Stomach (tissue), 9 donors: ENCODE data around the gene PMEPA1. TPM values are rescaled to one million over a fixed set of nuclear protein-coding genes. Genes with fewer than 3 reads are reported as not detected.

Experiments used
- DNase-seq, 2 donors: peaks; one replicate each; pipeline versions ENCODE4 v3.0.0 to v3.0.0-alpha.2; 2013 to 2019
- H3K27ac ChIP-seq, 5 donors: fragments of 200-600 bp in 4 of 5; sonication (generic) in 4 of 5; one replicate each; pipeline ENCODE4 v1.5.1; 2013 to 2019; ENCODE audit warnings: mild to moderate bottlenecking in 1 of 5, moderate library complexity in 1 of 5
- H3K27me3 ChIP-seq, 3 donors: fragments of 200-600 bp; sonication (generic); one replicate each; pipeline ENCODE4 v1.5.1; 2017 to 2019; ENCODE audit warnings: mixed run types in 1 of 3
- H3K36me3 ChIP-seq, 4 donors: fragments of 200-600 bp; sonication (generic); 1 replicate in 3 of 4; 2 replicates in 1 of 4; pipeline ENCODE4 v1.5.1; 2016 to 2019
- H3K4me1 ChIP-seq, 4 donors: fragments of 200-600 bp; sonication (generic); one replicate each; pipeline ENCODE4 v1.5.1; 2016 to 2019
- H3K4me3 ChIP-seq, 4 donors: fragments of 200-600 bp; sonication (generic) in 3 of 4; one replicate each; pipeline ENCODE4 v1.5.1; 2016 to 2019; ENCODE audit warnings: mild to moderate bottlenecking in 1 of 4
- H3K9me3 ChIP-seq, 4 donors: fragments of 200-600 bp; sonication (generic); one replicate each; pipeline ENCODE4 v1.5.1; 2016 to 2019
- CTCF ChIP-seq, 7 experiments: fragments of 450-650 bp in 4 of 7; fragments of 200-600 bp in 3 of 7; sonication (generic) in 3 of 7; IDR thresholded peaks; one replicate each; pipeline ENCODE4 v1.5.1; 2016 to 2019; ENCODE audit warnings: antibody characterized with exemption in 7 of 7, control low read depth in 2 of 7, mild to moderate bottlenecking in 1 of 7
- EP300 ChIP-seq: sonication (generic); formaldehyde crosslinking; IDR thresholded peaks from one replicate; pipeline ENCODE4 v1.6.1; 2017; ENCODE audit warnings: antibody characterized with exemption
- POLR2A ChIP-seq, 4 donors: fragments of 450-650 bp; IDR thresholded peaks; one replicate each; pipeline ENCODE4 v1.6.1; 2016; ENCODE audit warnings: antibody characterized with exemption in 4 of 4, control low read depth in 2 of 4, mild to moderate bottlenecking in 1 of 4, moderate library complexity in 1 of 4
- POLR2AphosphoS5 ChIP-seq, 3 donors: sonication (generic); formaldehyde crosslinking; IDR thresholded peaks; one replicate each; pipeline ENCODE4 v1.6.1; 2016; ENCODE audit warnings: antibody characterized with exemption in 3 of 3
- WGBS, 5 donors: extraction: QIAGEN DNeasy Blood & Tissue Kit in 3 of 5; methylation state at CpG; one replicate each; pipeline versions ENCODE4 v1.1.5 to v1.1.7; 2013 to 2018; 5-methylcytosine and 5-hydroxymethylcytosine counted together
- intact Hi-C: fragments of 100-400 bp; cut with DNase I; formaldehyde crosslinking; loops from one replicate; pipeline ENCODE4 v1.15.1; 2023; ENCODE audit warnings: low total_unique reads
- polyA plus RNA-seq, 3 donors: library from polyadenylated mRNA; stranded (reverse); fragments of 200-250 nt; gene quantifications; one replicate each; pipeline ENCODE4 v1.2.3, GENCODE V29; 2013
- total RNA-seq, 5 donors: library from RNA; depleted of rRNA; stranded (reverse); fragments of >200 nt; gene quantifications; one replicate each; pipeline versions ENCODE4 v1.1.0 to v1.2.3, GENCODE V29; 2014 to 2016
- donor health status: healthy with polysubstance abuse.
- donor health status: Bipolar disorder and iron deficiency.
- donor health status: healthy.

Gene PMEPA1
- total and polyA plus RNA-seq, 8 donors = 5.3 to 17.2 (median 8.0) TPM; not detected in 1

GRCh38 chr20:57751411-57751810 lies 41.6 kb upstream of the PMEPA1 start:
- Histone ChIP-seq H3K4me3 (no peak overlapping the region), H3K9me3 (peaks cover 0 to 4% (median 3%) of the 10 kb centered on the region in 4 donors), H3K27me3 (no peaks in the 10 kb centered on the region), H3K36me3 (no peaks in the 10 kb centered on the region), H3K27ac (no peak overlapping the region), H3K4me1 (peaks cover 20 to 36% (median 25%) of the 10 kb centered on the region in 4 donors)
- 83 to 100% (median 87%) methylated on average over 2 to 5 of the region's 5 CpGs for WGBS, 5 donors
- intact Hi-C loops = no loop called here
- DNase-seq = no peak
- TF ChIP-seq CTCF (IDR thresholded peaks at IDR 0.05) (no peak), POLR2A (IDR thresholded peaks at IDR 0.05) (no peak), POLR2AphosphoS5 (IDR thresholded peaks at IDR 0.05) (no peak), EP300 (no peak)

- Histone ChIP-seq H3K27ac (peak overlapping the region in 2 of 5 donors; percentile 68 to 82), H3K36me3 (no peaks in the 10 kb centered on the region), H3K4me1 (peaks cover 20 to 36% (median 25%) of the 10 kb centered on the region in 4 donors), H3K27me3 (no peaks in the 10 kb centered on the region), H3K4me3 (no peak overlapping the region), H3K9me3 (peaks cover 0 to 4% (median 3%) of the 10 kb centered on the region in 4 donors)
- intact Hi-C loops = no loop called here
- no peak for DNase-seq
- no peak for TF ChIP-seq POLR2AphosphoS5 (IDR thresholded peaks at IDR 0.05)
- no peak for TF ChIP-seq EP300
- no peak for TF ChIP-seq POLR2A (IDR thresholded peaks at IDR 0.05)
- no peak for TF ChIP-seq CTCF (IDR thresholded peaks at IDR 0.05)
- WGBS, 5 donors = 59 to 70% (median 64%) methylated on average over 7 of the region's 7 CpGs
Measured at GRCh38 chr20:57749869-57750268, 40.1 kb upstream of the PMEPA1 start.

- 18 to 34% (median 27%) methylated on average over 13 of the region's 13 CpGs for WGBS, 5 donors
- H3K27ac ChIP-seq = peak overlapping the region; percentile 6 to 82 (median 68)
- intact Hi-C loops = no loop called here
Measured at GRCh38 chr20:57749131-57749690, 39.4 kb upstream of the PMEPA1 start.

GRCh38 chr20:57748601-57749130 lies 38.9 kb upstream of the PMEPA1 start:
- WGBS, 5 donors = 4 to 12% (median 5%) methylated on average over 11 to 29 of the region's 29 CpGs
- TF ChIP-seq POLR2AphosphoS5 (IDR thresholded peaks at IDR 0.05) (peak in 2 of 3 donors; percentile 24 to 52), EP300 (no peak)
- Histone ChIP-seq H3K4me3 (peak overlapping the region; percentile 32 to 45 (median 36)), H3K36me3 (no peaks in the 10 kb centered on the region), H3K27me3 (no peaks in the 10 kb centered on the region), H3K4me1 (peaks cover 20 to 36% (median 25%) of the 10 kb centered on the region in 4 donors), H3K9me3 (peaks cover 0 to 4% (median 3%) of the 10 kb centered on the region in 4 donors), H3K27ac (peak overlapping the region; percentile 6 to 82 (median 68))
- intact Hi-C loops = no loop called here
- peak; percentile 55 to 87 for DNase-seq

More at GRCh38 chr20:57749131-57749690, 39.4 kb upstream of the PMEPA1 start:
- peak in 1 of 2 donors; percentile 62 for DNase-seq
- TF ChIP-seq POLR2AphosphoS5 (IDR thresholded peaks at IDR 0.05) (no peak), EP300 (no peak)
- Histone ChIP-seq H3K4me1 (peaks cover 20 to 36% (median 25%) of the 10 kb centered on the region in 4 donors), H3K36me3 (no peaks in the 10 kb centered on the region), H3K9me3 (peaks cover 0 to 4% (median 3%) of the 10 kb centered on the region in 4 donors), H3K4me3 (peak overlapping the region; percentile 32 to 45 (median 36)), H3K27me3 (no peaks in the 10 kb centered on the region)

GRCh38 chr20:57747861-57748481 lies 38.2 kb upstream of the PMEPA1 start:
- H3K27ac ChIP-seq = peak overlapping the region in 3 of 5 donors; percentile 60 to 82 (median 68)
- intact Hi-C loops = no loop called here
- H3K27me3 ChIP-seq = no peaks in the 10 kb centered on the region
- 23 to 55% (median 52%) methylated on average over 10 to 18 of the region's 18 CpGs for WGBS, 5 donors
- H3K4me3 ChIP-seq = peak overlapping the region; percentile 32 to 45 (median 36)
- H3K9me3 ChIP-seq = peaks cover 0 to 4% (median 3%) of the 10 kb centered on the region in 4 donors
- no peaks in the 10 kb centered on the region for H3K36me3 ChIP-seq
- H3K4me1 ChIP-seq = peaks cover 20 to 36% (median 25%) of the 10 kb centered on the region in 4 donors
- DNase-seq = no peak
- no peak for TF ChIP-seq EP300
- TF ChIP-seq POLR2AphosphoS5 (IDR thresholded peaks at IDR 0.05) = peak in 1 of 3 donors; percentile 36
